Measurements from ENCODE around the gene SYTL1. TPM values are rescaled to one million over a fixed set of nuclear protein-coding genes. Genes with fewer than 3 reads are reported as not detected.
A peak's percentile ranks its signal among the peaks of the same experiment; 100 is the strongest.

SYTL1 gene
- total RNA-seq, 1 experiment from 2014 or later: 3.5 TPM

- no peak for DNase-seq (ENCODE audit: low spot score)
Observed at GRCh38 chr1:27363766-27364695, 22.2 kb downstream of the SYTL1 start.

GRCh38 chr1:27364696-27365371, 23.0 kb downstream of the SYTL1 start:
- no peak for DNase-seq (ENCODE audit: low spot score)

DNA sequence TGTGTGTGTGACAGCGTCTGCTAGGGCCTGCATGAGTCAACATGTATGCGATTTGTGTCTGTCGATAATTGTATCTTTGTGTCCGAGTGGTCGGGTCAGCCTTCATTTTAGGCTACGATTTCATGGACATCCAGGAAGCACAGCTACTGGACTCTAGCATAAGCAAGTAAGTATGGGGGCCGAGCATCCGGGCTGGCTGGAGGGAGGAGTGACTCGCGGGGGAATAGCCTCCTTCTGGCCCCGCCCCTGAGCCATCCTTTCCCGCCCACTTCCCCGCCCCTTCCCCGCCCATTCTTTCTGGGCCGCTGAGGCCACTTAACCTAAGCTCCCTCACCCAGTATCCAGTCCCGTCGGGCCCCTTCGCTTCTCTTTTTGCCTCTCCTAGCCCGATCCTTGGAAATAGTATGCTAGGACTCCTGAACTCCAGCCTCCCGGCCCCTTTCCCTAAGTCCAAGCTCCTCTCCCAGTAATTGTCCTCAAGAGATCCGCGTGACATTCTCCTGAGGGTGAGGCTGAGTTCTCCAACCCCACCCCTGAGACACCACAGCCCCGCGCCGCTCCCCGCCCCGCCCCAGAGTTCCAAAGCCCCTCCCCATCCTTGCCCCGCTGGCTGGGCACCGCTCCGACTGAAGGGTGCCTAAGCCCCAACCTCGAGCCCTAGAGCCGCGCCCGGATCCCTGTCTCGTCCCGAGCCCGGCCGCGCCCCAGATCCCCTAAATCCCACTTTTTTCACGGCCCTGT, 23.7 kb downstream of the SYTL1 start:
- DNase-seq (ENCODE audit: low spot score): peak; percentile 72

GRCh38 chr1:27366113-27366410, 24.2 kb downstream of the SYTL1 start:
- DNase-seq (ENCODE audit: low spot score): peak; percentile 31

DNA sequence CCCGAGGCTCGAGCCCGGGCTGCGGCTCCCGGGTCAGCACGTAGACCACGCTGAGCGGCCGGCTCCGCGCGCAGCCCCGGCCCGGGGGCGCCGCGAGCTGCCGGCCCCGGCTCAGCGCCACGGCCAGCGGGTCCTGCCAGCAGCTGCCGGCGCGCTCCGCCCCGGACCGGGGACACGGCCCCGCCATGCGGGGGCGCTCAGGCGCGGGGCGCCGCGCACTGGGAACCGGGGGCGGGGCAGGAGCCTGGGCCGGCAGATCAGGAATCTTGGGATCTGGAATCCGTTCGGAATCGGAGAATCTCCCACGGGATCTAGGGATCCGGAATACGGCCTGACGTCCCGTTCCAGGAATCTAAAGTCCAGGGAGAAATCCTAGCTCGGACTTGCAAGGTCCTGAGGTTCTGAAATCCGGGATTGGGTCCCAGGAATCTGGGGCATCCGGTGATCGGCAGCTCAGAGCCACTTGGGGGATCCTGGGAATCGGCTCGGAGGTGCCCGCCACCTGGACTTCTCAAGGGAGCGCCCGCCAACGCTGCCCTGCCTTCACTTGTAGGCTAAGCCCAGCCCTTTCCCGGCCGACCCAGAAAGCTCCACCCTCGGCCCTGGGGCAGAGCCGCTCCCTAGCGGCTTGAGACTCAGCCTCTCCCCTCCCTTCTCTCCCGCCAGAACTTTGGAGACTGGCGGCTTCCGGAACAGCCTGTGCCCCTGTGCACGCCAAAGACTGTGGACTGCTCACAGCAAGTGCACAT, 24.8 kb downstream of the SYTL1 start, which contains the start of gene MAP3K6:
TSS of gene MAP3K6 (minus strand) at position 551 of the 749 bp plus-strand sequence. CDS start at position 187, 364 bp downstream.
- peak; percentile 66 for DNase-seq (ENCODE audit: low spot score)

- DNase-seq (ENCODE audit: low spot score): no peak
Observed at GRCh38 chr1:27367160-27367650, 25.4 kb downstream of the SYTL1 start.

DNA sequence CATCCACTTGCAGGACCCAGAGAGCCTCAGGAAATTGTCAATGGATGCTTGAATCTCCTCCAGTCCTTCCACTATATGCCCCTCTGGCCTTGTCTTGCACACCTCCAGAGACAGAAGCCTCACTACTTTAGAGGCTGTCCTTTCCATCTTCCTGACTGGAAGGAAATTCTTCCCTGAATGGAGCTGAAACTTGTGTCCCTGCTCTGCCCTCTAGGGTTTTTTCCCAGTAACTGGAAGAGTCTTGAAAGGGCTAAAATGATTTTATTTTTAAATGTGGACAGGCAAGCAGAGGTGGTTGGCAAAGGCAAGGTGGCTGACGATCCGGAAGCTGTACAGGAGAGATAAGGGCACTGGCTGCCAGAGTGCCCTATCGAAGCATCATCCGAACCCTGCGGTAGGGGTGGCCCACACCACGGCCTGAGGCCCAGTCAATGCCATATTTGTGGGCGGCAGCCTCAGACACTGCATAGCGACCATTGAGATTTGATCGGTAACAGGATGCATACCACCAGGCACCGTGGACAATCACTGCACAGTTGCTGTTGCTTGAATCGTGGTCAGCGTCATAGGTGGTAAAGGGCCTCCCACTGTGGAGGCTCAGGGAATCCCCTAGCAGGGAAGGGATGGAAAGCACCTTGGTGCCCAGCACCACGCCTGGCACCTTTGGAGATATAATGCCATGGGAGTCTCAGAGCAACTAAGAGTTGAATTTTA, 27.2 kb downstream of the SYTL1 start:
- no peak for DNase-seq (ENCODE audit: low spot score)

DNA sequence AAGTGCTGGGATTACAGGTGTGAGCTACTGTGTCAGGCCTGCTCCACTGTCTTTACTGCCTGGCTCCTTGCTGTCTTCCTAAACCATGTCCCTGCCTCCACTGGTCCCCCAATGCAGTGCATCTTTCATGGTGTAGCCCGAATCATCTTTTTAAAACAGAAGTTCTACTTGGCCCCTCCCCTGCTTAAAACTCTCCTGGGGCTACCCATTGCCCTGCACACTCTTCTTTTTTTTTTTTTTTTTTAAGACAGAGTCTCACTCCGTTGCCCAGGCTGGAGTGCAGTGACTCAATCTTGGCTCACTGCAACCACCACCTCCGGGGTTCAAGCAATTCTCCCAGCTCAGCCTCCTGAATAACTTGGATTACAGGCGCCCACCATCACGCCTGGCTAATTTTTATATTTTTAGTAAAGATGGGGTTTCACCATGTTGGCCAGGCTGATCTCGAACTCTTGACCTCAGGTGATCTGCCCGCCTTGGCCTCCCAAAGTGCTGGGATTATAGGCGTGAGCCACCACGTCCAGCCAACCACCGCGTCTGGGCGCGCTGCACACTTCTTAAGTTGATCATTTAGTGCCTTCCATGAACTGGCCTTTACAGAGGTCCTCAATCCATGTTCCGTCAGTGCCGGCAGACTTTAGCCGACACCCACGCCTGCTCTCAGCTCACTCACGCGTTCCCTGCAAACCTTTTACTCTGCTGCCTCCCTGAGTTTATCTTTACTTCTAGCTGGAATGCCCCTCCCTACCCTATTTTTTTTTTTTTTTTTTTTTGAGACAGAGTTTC, 30.4 kb downstream of the SYTL1 start:
- DNase-seq (ENCODE audit: low spot score): no peak

GRCh38 chr1:27372808-27373690, 31.2 kb downstream of the SYTL1 start:
- DNase-seq (ENCODE audit: low spot score): no peak

DNA sequence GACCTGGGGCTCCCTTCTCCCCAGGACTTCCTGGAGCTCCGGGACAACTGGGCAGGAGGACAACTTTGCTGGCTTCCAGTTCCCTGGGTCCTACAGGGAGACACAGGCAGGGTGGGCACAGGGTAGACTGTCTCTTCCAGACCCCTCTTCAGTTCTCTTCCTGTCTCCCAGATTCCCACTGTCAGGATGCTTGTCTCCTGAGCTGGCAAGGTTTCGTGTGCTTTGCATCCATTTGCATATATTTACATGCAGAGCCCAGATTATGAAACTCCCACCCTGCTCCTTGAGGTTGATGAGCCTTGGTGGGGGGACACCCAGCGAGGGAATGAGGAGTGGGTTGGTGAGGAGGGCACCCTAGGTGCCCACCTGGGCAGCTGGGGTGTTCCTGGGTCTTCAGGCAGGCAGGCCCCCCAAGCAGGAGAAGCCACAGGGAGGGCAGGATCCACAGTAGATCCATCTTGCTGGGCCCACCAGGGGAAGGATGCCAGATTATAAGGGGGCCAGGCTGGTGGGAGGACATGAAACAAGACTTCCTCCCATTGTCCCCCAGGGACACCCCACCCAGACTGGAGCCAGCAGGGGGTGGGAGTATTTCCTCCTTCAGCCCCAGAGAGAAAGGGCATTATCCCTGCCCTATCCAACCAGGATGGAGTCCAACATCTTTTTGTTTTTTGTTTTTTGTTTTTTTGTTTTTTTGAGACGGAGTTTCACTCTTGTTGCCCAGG, 32.7 kb downstream of the SYTL1 start, which contains the start of gene FCN3:
TSS of gene FCN3 (minus strand) at position 463 of the 725 bp plus-strand sequence. CDS start at position 457, 6 bp downstream.
- no peak for DNase-seq (ENCODE audit: low spot score)

DNA sequence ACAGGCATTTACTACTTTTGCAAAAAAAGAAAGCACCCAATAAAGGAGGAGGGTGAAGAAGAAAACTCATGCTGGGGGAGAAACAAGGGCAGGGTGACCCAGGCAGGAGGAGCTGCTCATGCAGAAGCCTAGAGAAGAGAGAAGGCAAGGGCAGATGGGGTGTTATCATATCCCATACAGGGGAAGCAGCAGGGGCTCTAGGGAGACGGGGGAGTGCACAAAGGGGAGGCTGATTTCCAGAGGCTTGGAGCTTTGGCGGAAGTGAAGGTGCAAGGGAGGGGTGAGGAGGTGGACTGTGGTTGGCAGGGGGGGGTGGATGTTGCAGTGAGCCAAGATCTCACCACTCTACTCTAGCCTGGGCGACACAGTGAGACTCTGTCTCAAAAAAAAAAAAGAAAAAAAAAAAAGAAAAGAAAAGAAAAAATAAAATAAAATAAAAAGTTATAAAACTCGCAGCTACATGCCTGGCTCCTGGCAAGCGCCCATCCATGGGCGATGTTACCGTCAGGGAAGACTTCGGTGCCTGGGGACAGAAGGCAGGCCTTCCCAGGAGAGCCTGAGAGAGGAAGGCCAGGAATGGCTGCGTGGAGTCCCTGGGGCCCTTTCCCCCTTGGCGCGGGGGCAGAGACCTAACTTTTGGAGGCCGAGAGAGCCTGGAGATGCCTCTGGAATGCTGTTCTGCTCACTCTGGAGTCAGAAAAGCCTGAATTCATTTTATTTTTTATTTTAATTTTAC, 36.1 kb downstream of the SYTL1 start:
- DNase-seq (ENCODE audit: low spot score): no peak

- DNase-seq (ENCODE audit: low spot score): no peak
Observed at GRCh38 chr1:27379564-27380122, 37.8 kb downstream of the SYTL1 start.

DNA sequence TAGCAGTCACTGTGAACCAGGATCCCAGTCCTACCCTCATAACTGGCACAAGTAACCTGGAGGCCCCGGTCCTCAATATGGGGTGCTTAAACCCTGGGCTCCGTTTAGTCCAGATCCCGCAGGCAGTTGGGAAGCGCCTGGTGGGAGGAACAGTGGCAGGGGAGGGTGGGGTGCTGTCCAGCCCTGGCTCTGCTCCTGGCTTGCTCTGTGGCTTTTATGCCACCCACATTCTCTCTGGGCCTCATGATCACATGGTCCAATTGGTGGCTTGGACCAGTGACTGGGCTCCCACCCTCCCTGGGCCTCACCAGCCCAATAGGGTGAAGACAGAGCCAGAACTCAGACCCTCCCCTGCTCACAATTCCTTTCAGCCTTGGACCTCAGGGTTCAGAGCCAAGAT, 38.4 kb downstream of the SYTL1 start:
- DNase-seq (ENCODE audit: low spot score): no peak

GRCh38 chr1:27380766-27381733, 39.2 kb downstream of the SYTL1 start:
- no peak for DNase-seq (ENCODE audit: low spot score)

DNA sequence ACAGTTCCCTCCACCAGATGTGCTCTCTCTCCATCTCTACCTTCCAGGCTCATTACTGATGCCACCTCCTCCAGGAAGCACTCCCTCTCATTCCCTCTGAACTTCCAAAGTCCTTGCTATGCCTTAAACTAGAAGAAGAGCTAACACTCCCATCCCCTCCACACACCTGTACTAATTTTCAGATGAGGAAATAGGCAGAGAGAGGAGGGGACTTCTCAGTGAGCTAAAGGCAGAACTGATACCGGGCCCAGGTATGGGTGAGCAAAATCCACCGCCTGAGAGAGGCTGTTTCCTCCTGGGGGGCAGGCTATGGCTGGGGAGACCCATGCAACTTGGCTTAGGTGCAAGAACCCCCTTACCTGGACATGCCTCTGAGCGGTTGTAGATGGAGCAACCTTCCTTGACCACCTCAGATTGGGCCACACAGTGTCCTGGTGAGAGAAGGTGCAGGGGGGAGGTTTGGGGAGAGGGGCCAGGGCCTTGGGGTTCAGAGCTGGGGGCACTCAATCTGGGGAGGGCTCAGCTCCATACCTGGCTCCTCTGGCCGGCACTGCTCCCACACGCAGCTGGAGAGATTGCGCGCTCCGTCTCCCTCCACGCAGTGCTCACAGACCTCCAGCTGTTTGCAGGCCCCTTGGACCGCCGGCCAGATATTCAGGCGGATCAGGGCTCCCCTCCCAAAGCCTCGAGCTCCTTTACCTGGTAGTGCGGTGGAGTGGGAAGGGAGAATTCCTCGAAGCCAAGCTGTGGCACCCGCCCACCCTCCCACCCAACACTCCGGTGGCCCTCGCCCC, 40.3 kb downstream of the SYTL1 start:
- DNase-seq (ENCODE audit: low spot score): no peak

Measured in A172 (cell line).